ENCODE data around the gene NMRAL1.
A peak's percentile ranks its signal among the peaks of the same experiment; 100 is the strongest.

Gene NMRAL1

GRCh38 chr16:4463522-4464163 is 10.8 kb downstream of the NMRAL1 start:
- peak overlapping the region; percentile 78 for H3K27ac Mint-ChIP-seq

GRCh38 chr16:4461250-4462085 is 13.0 kb downstream of the NMRAL1 start:
- no peak overlapping the region for H3K4me3 Mint-ChIP-seq
- peaks cover 26% of the 10 kb centered on the region for H3K4me1 Mint-ChIP-seq (ENCODE audit: low read depth)
- no peaks in the 10 kb centered on the region for H3K9me3 Mint-ChIP-seq
- H3K27me3 Mint-ChIP-seq, result no peaks in the 10 kb centered on the region
- no peak for DNase-seq
- H3K27ac Mint-ChIP-seq, result peak overlapping the region; percentile 79
- H3K36me3 Mint-ChIP-seq (ENCODE audit: low read depth), result peaks cover 91% of the 10 kb centered on the region

More at GRCh38 chr16:4463522-4464163, 10.8 kb downstream of the NMRAL1 start:
- Mint-ChIP-seq H3K4me3 (no peak overlapping the region), H3K9me3 (no peaks in the 10 kb centered on the region), H3K27me3 (no peaks in the 10 kb centered on the region), H3K4me1 (ENCODE audit: low read depth) (peaks cover 29% of the 10 kb centered on the region), H3K36me3 (ENCODE audit: low read depth) (peaks cover 88% of the 10 kb centered on the region)
- no peak for DNase-seq

GRCh38 chr16:4460936-4461249 is 13.5 kb downstream of the NMRAL1 start:
- Mint-ChIP-seq H3K27ac (peak overlapping the region; percentile 79), H3K27me3 (no peaks in the 10 kb centered on the region)
- DNase-seq, result no peak

GRCh38 chr16:4455951-4456350 is 18.5 kb downstream of the NMRAL1 start:
- DNase-seq, result no peak
- no peaks in the 10 kb centered on the region for H3K27me3 Mint-ChIP-seq
- H3K4me1 Mint-ChIP-seq (ENCODE audit: low read depth), result peaks cover 10% of the 10 kb centered on the region
- no peak overlapping the region for H3K4me3 Mint-ChIP-seq
- no peak overlapping the region for H3K27ac Mint-ChIP-seq
- H3K9me3 Mint-ChIP-seq, result no peaks in the 10 kb centered on the region
- peaks cover 91% of the 10 kb centered on the region for H3K36me3 Mint-ChIP-seq (ENCODE audit: low read depth)

More at GRCh38 chr16:4460936-4461249, 13.5 kb downstream of the NMRAL1 start:
- Mint-ChIP-seq H3K4me1 (ENCODE audit: low read depth) (peaks cover 20% of the 10 kb centered on the region), H3K36me3 (ENCODE audit: low read depth) (peaks cover 91% of the 10 kb centered on the region), H3K4me3 (no peak overlapping the region), H3K9me3 (no peaks in the 10 kb centered on the region)

- H3K4me1 Mint-ChIP-seq (ENCODE audit: low read depth), result peaks cover 10% of the 10 kb centered on the region
- H3K9me3 Mint-ChIP-seq, result no peaks in the 10 kb centered on the region
- no peaks in the 10 kb centered on the region for H3K27me3 Mint-ChIP-seq
- peaks cover 96% of the 10 kb centered on the region for H3K36me3 Mint-ChIP-seq (ENCODE audit: low read depth)
- peak overlapping the region; percentile 55 for H3K27ac Mint-ChIP-seq
- no peak for DNase-seq
- H3K4me3 Mint-ChIP-seq, result no peak overlapping the region
Measured at GRCh38 chr16:4455081-4455480, 19.3 kb downstream of the NMRAL1 start.

- H3K27ac Mint-ChIP-seq, result no peak overlapping the region
- H3K4me3 Mint-ChIP-seq, result no peak overlapping the region
- H3K9me3 Mint-ChIP-seq, result no peaks in the 10 kb centered on the region
- no peak for DNase-seq
- H3K4me1 Mint-ChIP-seq (ENCODE audit: low read depth), result peaks cover 10% of the 10 kb centered on the region
- peaks cover 96% of the 10 kb centered on the region for H3K36me3 Mint-ChIP-seq (ENCODE audit: low read depth)
- H3K27me3 Mint-ChIP-seq, result no peaks in the 10 kb centered on the region
Measured at GRCh38 chr16:4454623-4455022, 19.8 kb downstream of the NMRAL1 start.

GRCh38 chr16:4452674-4453073 is 21.8 kb downstream of the NMRAL1 start:
- Mint-ChIP-seq H3K27me3 (no peaks in the 10 kb centered on the region), H3K27ac (peak overlapping the region; percentile 15), H3K9me3 (no peaks in the 10 kb centered on the region), H3K36me3 (ENCODE audit: low read depth) (peaks cover 96% of the 10 kb centered on the region), H3K4me1 (ENCODE audit: low read depth) (peaks cover 4% of the 10 kb centered on the region), H3K4me3 (no peak overlapping the region)
- DNase-seq, result no peak

- no peak for DNase-seq
- no peak overlapping the region for H3K27ac Mint-ChIP-seq
- no peaks in the 10 kb centered on the region for H3K27me3 Mint-ChIP-seq
- no peaks in the 10 kb centered on the region for H3K4me1 Mint-ChIP-seq (ENCODE audit: low read depth)
- peaks cover 96% of the 10 kb centered on the region for H3K36me3 Mint-ChIP-seq (ENCODE audit: low read depth)
- no peaks in the 10 kb centered on the region for H3K9me3 Mint-ChIP-seq
- H3K4me3 Mint-ChIP-seq, result no peak overlapping the region
Measured at GRCh38 chr16:4450931-4451519, 23.4 kb downstream of the NMRAL1 start.

- H3K9me3 Mint-ChIP-seq, result no peaks in the 10 kb centered on the region
- H3K4me3 Mint-ChIP-seq, result no peak overlapping the region
- H3K36me3 Mint-ChIP-seq (ENCODE audit: low read depth), result peaks cover 96% of the 10 kb centered on the region
- H3K27ac Mint-ChIP-seq, result peak overlapping the region; percentile 59
- no peak for DNase-seq
- H3K4me1 Mint-ChIP-seq (ENCODE audit: low read depth), result no peaks in the 10 kb centered on the region
- H3K27me3 Mint-ChIP-seq, result no peaks in the 10 kb centered on the region
Measured at GRCh38 chr16:4450430-4450829, 24.0 kb downstream of the NMRAL1 start.

GRCh38 chr16:4443986-4444385 is 30.4 kb downstream of the NMRAL1 start:
- peak overlapping the region; percentile 6 for H3K27ac Mint-ChIP-seq
- H3K27me3 Mint-ChIP-seq, result no peaks in the 10 kb centered on the region
- no peaks in the 10 kb centered on the region for H3K4me1 Mint-ChIP-seq (ENCODE audit: low read depth)
- H3K9me3 Mint-ChIP-seq, result no peaks in the 10 kb centered on the region
- DNase-seq, result no peak
- H3K36me3 Mint-ChIP-seq (ENCODE audit: low read depth), result peaks cover 99% of the 10 kb centered on the region
- H3K4me3 Mint-ChIP-seq, result no peak overlapping the region

- Mint-ChIP-seq H3K9me3 (no peaks in the 10 kb centered on the region), H3K4me3 (no peak overlapping the region), H3K4me1 (ENCODE audit: low read depth) (no peaks in the 10 kb centered on the region), H3K27me3 (no peaks in the 10 kb centered on the region), H3K36me3 (ENCODE audit: low read depth) (peaks cover 99% of the 10 kb centered on the region), H3K27ac (peak overlapping the region; percentile 6)
- no peak for DNase-seq
Measured at GRCh38 chr16:4443271-4443670, 31.2 kb downstream of the NMRAL1 start.

- Mint-ChIP-seq H3K4me3 (no peak overlapping the region), H3K27me3 (no peaks in the 10 kb centered on the region), H3K9me3 (no peaks in the 10 kb centered on the region), H3K4me1 (ENCODE audit: low read depth) (no peaks in the 10 kb centered on the region), H3K36me3 (ENCODE audit: low read depth) (peaks cover 100% of the 10 kb centered on the region), H3K27ac (no peak overlapping the region)
- no peak for DNase-seq
Measured at GRCh38 chr16:4442371-4442770, 32.1 kb downstream of the NMRAL1 start.

- DNase-seq, result no peak
- Mint-ChIP-seq H3K27ac (no peak overlapping the region), H3K4me1 (ENCODE audit: low read depth) (peaks cover 20% of the 10 kb centered on the region), H3K9me3 (no peaks in the 10 kb centered on the region), H3K27me3 (no peaks in the 10 kb centered on the region), H3K4me3 (no peak overlapping the region), H3K36me3 (ENCODE audit: low read depth) (peaks cover 96% of the 10 kb centered on the region)
Measured at GRCh38 chr16:4437366-4437765, 37.1 kb downstream of the NMRAL1 start.

- Mint-ChIP-seq H3K4me1 (ENCODE audit: low read depth) (peaks cover 26% of the 10 kb centered on the region), H3K4me3 (no peak overlapping the region), H3K27ac (peak overlapping the region; percentile 57), H3K27me3 (no peaks in the 10 kb centered on the region), H3K36me3 (ENCODE audit: low read depth) (peaks cover 96% of the 10 kb centered on the region), H3K9me3 (no peaks in the 10 kb centered on the region)
- DNase-seq, result no peak
Measured at GRCh38 chr16:4435337-4436067, 38.9 kb downstream of the NMRAL1 start.

Data from activated T-cell treated with anti-CD3 and anti-CD28 coated beads, Interleukin-2, amount 50 U/mL, for 24 hours (primary cell).